ENCODE measurements around the gene GABBR1.

GRCh38 chr6:29671026-29671425, 38.0 kb upstream of the GABBR1 start:
- TF ChIP-seq CTCF (conservative IDR thresholded peaks at IDR 0.05) (no peak), EZH2 (IDR thresholded peaks at IDR 0.05; ENCODE audit: low read depth) (no peak)
